Mammary epithelial cell (primary cell): ENCODE data around the gene TMEM256.

Source experiments
- CTCF ChIP-seq, 2 donors: IDR thresholded peaks in 1 of 2; conservative IDR thresholded peaks in 1 of 2; 2 replicates each; pipeline ENCODE4 v1.5.1; 2011 to 2012; ENCODE audit warnings: inconsistent platforms in 2 of 2, low read length in 2 of 2, mild to moderate bottlenecking in 2 of 2, control low read depth in 1 of 2, low read depth in 1 of 2; ENCODE audit not compliant: insufficient read depth in 1 of 2; ENCODE audit errors: extremely low read depth in 1 of 2
- EZH2 ChIP-seq: IDR thresholded peaks from 2 replicates; pipeline ENCODE4 v1.6.1; 2012; ENCODE audit warnings: low read length, inconsistent platforms, borderline replicate concordance

GRCh38 chr17:7440113-7440833, 36.4 kb upstream of the TMEM256 start:
- no peak for TF ChIP-seq CTCF (conservative IDR thresholded peaks at IDR 0.05 in 1 of 2, IDR thresholded peaks at IDR 0.05 in 1 of 2; ENCODE audit: extremely low read depth in 1 of 2, insufficient read depth in 1 of 2, low read depth in 1 of 2, low read length in 2 of 2)
- no peak for TF ChIP-seq EZH2
